GM19035 (cell line): ENCODE data around the gene BRICD5.

ENCODE experiments used
- ATAC-seq: cut with Tn5 transposase; IDR thresholded peaks from one replicate; pipeline ENCODE4 v1.9.1; 2021; ENCODE audit not compliant: unreplicated experiment

BRICD5 gene

GRCh38 chr16:2199621-2200139 is 11.0 kb downstream of the BRICD5 start:
- ATAC-seq = no peak

- ATAC-seq = no peak
Measured at GRCh38 chr16:2199095-2199494, 11.6 kb downstream of the BRICD5 start.

DNA sequence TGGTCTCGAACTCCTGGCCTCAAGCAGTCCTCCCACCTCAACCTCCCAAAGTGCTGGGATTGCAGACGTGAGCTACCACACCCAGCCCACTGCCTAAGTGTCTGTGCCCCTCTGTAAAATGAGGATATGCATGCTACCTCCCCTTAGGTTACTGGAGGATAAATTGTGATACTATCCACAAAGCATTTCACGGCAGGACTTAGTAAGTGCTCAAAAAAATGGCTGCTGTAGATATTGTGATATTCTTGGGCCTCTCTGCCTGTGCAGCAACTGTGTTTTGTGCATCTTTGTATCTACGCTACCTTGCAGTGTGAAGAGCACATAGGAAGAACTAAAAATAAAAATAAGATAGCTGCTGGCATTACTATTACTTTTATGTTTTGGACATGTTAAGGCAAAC is 12.4 kb downstream of the BRICD5 start:
- ATAC-seq = no peak

DNA sequence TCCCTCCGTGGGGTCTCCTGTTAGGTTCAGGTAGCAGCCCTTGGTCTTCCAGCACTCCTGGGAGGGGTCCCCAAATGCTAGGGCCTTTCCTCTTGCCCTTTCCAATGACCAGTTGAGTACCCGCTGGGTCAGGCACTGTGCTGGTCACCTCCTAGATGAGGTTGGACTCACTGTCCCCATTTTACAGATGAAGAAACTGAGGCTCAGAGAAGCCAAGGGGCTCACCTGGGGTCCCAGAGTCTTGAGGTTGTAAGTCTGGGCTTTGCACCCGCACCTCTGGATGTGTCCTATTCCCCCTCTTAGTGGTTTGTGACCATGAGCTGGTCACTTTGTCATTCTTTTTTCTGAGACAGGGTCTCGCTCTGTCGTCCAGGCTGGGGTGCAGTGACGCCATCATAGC is 12.9 kb downstream of the BRICD5 start:
- ATAC-seq = no peak

GRCh38 chr16:2196981-2197511 is 13.6 kb downstream of the BRICD5 start:
- no peak for ATAC-seq

DNA sequence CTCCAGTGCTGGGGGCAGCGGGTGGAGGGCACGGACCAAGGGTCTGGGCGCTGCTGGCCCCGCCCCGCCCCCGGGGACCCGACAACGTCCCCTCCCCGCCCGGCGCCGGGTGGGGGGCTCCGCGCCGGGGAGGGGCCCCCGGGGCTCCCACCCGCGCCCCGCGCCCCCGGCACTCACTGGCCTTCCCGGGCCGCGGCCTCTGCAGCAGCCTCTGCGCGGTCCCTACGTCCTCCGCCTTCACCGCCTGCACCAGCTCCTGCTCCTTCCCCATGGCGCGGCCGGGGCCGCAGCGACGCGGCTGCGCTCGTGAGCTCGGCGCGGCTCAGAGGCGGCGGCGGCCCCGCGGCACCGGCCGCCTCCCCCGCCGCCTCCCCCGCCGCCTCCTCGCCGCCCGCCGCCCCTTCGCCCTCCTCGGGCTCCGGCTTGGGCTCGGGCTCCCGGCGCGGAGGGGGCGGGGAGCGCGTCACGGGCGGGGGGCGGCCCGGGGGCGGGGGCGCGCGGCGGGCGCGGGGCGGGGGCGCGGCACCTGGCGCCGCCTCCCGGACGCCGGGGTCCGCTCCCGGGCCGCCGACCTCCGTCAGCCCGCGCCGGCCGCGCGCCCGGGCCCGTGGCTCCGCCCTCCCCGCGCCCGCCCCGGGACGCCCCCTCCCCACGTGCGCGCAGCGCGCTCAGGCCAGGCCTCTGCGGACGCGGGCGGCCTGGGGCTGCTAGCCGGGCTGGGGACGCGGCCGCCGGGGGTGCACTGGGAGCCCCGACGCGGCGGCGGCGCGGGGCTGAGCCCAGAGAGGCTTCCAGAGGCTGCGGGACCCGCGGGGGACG is 14.3 kb downstream of the BRICD5 start, which contains the start of gene CASKIN1:
TSS of gene CASKIN1 (minus strand) at position 444 of the 819 bp plus-strand sequence. CDS start at position 271, 173 bp downstream.
- ATAC-seq = no peak

DNA sequence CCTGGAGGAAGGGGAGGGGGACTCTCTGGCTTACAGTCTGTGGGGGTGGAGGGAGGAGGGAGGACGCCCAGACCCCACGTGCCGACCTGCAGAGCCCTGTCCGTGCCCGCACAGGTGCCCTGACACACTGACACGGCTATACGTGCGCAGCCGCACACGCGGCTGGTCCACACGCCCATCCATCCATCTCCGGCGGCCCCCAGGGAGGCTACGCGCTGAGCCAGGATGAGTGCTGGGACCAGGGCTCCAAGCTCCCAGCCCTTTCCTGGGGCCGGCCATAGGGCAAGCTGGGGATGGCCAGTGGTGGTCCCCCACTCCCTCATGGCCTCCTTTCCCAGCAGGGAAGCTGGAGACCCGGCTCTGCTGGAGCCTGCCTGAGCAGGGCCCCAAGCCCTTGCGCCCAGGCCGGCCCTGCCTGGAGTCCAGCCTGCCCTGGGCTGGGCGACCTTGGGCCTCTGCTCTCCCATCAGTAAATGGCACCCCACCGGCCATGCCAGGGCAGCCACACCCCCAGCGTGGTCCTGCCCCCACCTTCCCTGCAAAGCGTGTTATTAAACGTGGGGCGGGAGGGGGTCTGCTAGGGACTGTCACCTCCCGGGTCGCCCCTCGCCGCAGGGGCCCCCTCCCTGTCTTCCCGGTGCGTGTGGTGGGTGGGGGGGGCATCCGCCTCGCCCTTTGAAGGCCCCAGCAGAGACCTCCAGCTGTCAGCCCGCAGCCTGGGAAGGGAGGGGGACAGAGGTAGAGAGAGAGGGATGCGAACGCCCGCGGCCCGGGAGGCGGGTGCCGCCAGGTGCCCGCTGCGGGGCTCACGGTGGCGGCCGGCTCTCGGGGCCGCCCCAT is 15.1 kb downstream of the BRICD5 start:
- ATAC-seq = no peak

- ATAC-seq = no peak
Measured at GRCh38 chr16:2194852-2195321, 15.8 kb downstream of the BRICD5 start.

DNA sequence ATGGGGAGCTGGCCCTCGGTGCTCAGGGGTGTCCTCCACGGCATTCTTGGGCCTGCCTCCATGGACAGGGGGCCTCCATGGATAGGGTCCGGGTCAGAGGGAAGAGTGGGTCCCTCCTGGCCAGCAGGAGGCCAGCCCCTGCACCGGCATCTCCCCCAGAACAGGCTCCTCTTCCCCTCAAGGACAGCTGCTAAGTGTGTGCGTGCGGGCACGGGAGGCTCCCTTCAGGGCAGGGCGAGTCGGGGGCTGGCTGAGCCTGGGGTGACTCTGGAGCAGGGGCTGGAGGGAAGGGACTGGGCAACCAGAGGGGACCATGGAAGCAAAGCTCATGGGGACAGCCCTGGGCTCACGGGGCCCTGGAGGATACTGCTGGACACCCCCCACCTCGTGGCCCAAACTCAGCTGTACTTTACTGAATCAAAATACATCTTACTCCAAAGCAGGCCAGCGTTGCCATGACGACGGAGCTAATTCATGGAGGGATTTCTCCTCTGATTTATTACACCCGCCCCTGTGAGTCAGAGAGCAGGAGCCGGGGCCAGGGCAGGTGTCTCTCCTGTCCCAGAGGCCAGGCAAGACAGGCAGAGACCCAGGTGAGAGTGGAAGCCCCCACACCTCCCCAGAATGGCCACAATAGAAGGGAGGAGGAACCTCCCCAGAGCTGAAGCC is 16.4 kb downstream of the BRICD5 start:
- ATAC-seq = no peak

DNA sequence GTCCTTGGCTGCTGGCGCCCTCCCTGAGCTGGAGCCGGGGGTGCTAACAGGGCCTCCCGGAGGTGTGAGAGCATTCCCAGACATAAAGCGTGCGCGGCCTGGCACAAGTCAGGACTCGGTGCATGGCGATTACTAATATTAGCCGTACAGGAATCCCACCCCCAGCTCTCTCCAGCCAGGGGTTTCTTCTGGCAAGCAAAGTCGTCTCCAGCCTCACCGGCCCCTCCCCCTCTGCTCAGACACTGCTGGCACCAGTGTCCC is 19.3 kb downstream of the BRICD5 start:
- no peak for ATAC-seq

- ATAC-seq = no peak
Measured at GRCh38 chr16:2190659-2191445, 19.8 kb downstream of the BRICD5 start.

GRCh38 chr16:2190002-2190658 is 20.5 kb downstream of the BRICD5 start:
- no peak for ATAC-seq

- no peak for ATAC-seq
Measured at GRCh38 chr16:2189252-2189893, 21.3 kb downstream of the BRICD5 start.

GRCh38 chr16:2188395-2188794 is 22.3 kb downstream of the BRICD5 start:
- no peak for ATAC-seq

GRCh38 chr16:2187212-2187611 is 23.5 kb downstream of the BRICD5 start:
- ATAC-seq = no peak

DNA sequence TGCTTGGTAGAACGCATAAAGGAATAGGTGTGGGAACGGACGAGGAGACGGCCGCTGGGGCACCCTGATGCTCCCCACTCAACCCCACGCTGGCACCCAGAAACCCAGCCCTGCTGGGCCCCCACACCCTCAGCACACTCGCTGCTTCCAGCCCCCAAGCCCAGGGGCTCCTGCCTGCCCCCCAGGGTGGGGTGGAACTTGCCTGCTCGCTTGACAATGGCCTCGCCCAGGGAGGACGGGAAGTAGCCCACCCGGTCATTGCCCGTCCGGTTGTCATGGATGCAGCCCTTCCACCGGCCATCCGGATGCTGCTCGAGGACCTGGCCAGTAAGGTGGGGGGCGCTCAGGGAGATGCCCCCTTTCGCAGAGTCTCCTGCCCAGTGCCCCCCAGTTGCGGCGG is 24.2 kb downstream of the BRICD5 start:
- ATAC-seq = no peak

GRCh38 chr16:2186064-2186463 is 24.6 kb downstream of the BRICD5 start:
- no peak for ATAC-seq

DNA sequence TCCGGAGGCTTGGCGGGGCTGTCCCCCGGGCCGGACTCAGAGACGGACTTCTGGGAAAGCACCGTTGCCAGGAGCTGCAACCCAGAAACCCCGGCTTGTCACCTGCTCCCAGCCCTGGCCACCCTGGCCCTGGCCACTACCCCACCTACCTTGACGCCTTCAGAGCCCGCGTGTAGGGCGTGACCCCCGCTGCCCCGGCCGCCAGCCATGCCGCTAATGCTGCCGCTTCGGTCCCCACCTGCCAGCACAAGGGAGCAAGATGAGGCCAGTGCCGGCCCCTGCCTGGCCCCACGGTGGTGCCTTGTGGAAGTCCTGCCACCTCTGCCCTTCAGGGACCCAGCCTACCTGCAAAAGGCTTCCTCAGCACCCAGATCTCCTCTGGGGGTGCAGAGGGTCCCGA is 25.7 kb downstream of the BRICD5 start:
- ATAC-seq = no peak

DNA sequence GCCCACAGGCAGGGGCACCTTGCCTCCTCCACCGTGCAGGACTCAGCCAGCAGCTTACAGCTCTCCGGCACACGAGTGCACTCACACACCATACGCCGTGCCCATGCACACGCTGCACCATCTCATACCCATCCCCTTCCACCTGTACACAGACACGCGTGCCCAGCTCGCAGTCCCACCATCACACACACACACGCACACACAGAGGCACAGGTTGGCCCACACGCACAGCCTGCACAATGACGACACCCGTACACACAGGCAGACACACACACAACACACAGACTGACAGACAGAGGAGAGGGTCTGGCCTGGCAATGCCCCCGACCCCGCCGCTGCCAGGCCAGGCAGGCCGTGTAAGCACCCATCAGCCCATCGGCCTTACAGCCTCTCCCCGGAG is 26.3 kb downstream of the BRICD5 start:
- no peak for ATAC-seq
